ENCODE results near the gene CLECL1. TPM values are rescaled to one million over a fixed set of nuclear protein-coding genes. Genes with fewer than 3 reads are reported as not detected.

Gene CLECL1
- total RNA-seq, 1 experiment from 2014 or later: not detected

GRCh38 chr12:9740106-9740750 lies 7.3 kb upstream of the CLECL1 start:
- ChIA-PET RAD21 (ENCODE audit: low non-redundant PET in 1 of 2, low total read pairs in 2 of 2, uncharacterized antibody in 2 of 2, unreplicated experiment in 2 of 2) (no interaction called here), CTCF (interaction anchor here (4.1 kb wide), 1 partner anchor 10 kb away, joined by 22 read pairs; no protein-coding TSS in a partner anchor), POLR2A (no interaction called here)
- no peaks in the 10 kb centered on the region for H4K20me1 ChIP-seq (ENCODE audit: insufficient read depth)
- TF ChIP-seq EZH2 (IDR thresholded peaks at IDR 0.05): no peak
- TF ChIP-seq MAX (IDR thresholded peaks at IDR 0.05): no peak
- no peak for TF ChIP-seq ELF1 (IDR thresholded peaks at IDR 0.05; ENCODE audit: borderline replicate concordance, low read depth)
- no peak for TF ChIP-seq CEBPB (IDR thresholded peaks at IDR 0.05; ENCODE audit: low read depth)
- no peak for TF ChIP-seq ZNF274 (IDR thresholded peaks at IDR 0.05; ENCODE audit: low read depth, low read length)
- no peak for TF ChIP-seq SRF (IDR thresholded peaks at IDR 0.05; ENCODE audit: low read depth)
- no peak for TF ChIP-seq REST (IDR thresholded peaks at IDR 0.05; ENCODE audit: low read depth)
- no peak for TF ChIP-seq JUND (IDR thresholded peaks at IDR 0.05)
- TF ChIP-seq TCF7L2 (IDR thresholded peaks at IDR 0.05; ENCODE audit: borderline replicate concordance, extremely low read depth, insufficient read depth, insufficient read length): no peak
- TF ChIP-seq EZH2phosphoT487 (IDR thresholded peaks at IDR 0.05; ENCODE audit: borderline replicate concordance): no peak
- no peak for TF ChIP-seq SIN3A (IDR thresholded peaks at IDR 0.05; ENCODE audit: low read depth)
- TF ChIP-seq RAD21 (IDR thresholded peaks at IDR 0.05; ENCODE audit: low read depth): no peak
- TF ChIP-seq ZBTB33 (IDR thresholded peaks at IDR 0.05; ENCODE audit: extremely low read depth, insufficient replicate concordance, low read length): no peak
- TF ChIP-seq YY1 (IDR thresholded peaks at IDR 0.05; ENCODE audit: extremely low read depth, insufficient replicate concordance, low read depth, low read length): no peak
- TF ChIP-seq POLR2AphosphoS5 (IDR thresholded peaks at IDR 0.05; ENCODE audit: low read depth, low read length): no peak
- TF ChIP-seq EGR1 (IDR thresholded peaks at IDR 0.05; ENCODE audit: low read depth): no peak
- H3K27me3 ChIP-seq (ENCODE audit: insufficient read depth, low read length): peaks cover 16% of the 10 kb centered on the region
- no peak overlapping the region for H3K9ac ChIP-seq (ENCODE audit: low read length)
- peaks cover 0 to 5% of the 10 kb centered on the region in 2 experiments; a peak in 1 of 4 replicates for H3K4me1 ChIP-seq (ENCODE audit: control insufficient read depth in 1 of 2, insufficient read depth in 2 of 2, low read length in 2 of 2)
- ATAC-seq (no peak), DNase-seq (ENCODE audit: low read depth, low spot score) (no peak)
- intact Hi-C loops (cut with micrococcal nuclease): no loop called here
- no peaks in the 10 kb centered on the region for H3K36me3 ChIP-seq (ENCODE audit: control insufficient read depth in 1 of 2, insufficient read depth in 2 of 2, low read length in 2 of 2)
- no peaks in the 10 kb centered on the region for H3K9me3 ChIP-seq (ENCODE audit: control insufficient read depth in 1 of 2, insufficient read depth in 1 of 2, low read depth in 1 of 2, low read length in 2 of 2)
- no TSS peak for BruUV-seq (replicated peaks)
- no peak overlapping the region for H3K4me3 ChIP-seq (replicated peaks in 1 of 2; ENCODE audit: low read depth in 1 of 2, low read length in 2 of 2)
- no peak overlapping the region for H2AFZ ChIP-seq (ENCODE audit: low read depth, low read length, poor library complexity, severe bottlenecking)
- H3K79me2 ChIP-seq (ENCODE audit: insufficient read depth, low read length): no peaks in the 10 kb centered on the region
- no peaks in the 10 kb centered on the region for H3K9me2 ChIP-seq (ENCODE audit: insufficient read depth)
- no peak overlapping the region for H3K4me2 ChIP-seq (ENCODE audit: low read length)
- H3K27ac ChIP-seq (ENCODE audit: low read depth, low read length): no peak overlapping the region

All from HCT116 (cell line).